ENCODE results near the gene WNK2.
"Not testable (repeated sequence)": the region's sequence is repeated elsewhere in the genome, so short reads cannot be mapped to it uniquely, and the experiment has no call there.

WNK2 gene

DNA sequence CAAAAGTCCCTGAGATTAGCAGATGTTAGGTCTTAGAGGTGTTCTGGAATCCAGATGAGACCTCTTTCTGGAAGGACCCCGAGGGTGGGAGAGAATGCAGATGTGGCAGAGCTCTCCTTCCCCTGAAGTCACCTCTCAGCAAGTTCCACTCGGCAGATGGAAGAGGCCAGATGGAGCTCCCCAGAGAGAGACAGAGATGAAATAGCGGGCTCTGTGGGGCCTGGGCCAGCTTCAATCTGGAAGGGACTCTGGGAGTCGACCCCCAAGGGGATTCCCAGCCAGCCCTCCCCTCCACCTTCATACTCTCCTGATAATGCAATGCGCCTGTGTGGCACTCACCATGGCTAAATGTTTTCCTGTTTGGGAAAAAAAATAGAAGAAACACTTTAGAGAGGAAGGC is 60.2 kb downstream of the WNK2 start:
- DNase-seq, result no peak

DNA sequence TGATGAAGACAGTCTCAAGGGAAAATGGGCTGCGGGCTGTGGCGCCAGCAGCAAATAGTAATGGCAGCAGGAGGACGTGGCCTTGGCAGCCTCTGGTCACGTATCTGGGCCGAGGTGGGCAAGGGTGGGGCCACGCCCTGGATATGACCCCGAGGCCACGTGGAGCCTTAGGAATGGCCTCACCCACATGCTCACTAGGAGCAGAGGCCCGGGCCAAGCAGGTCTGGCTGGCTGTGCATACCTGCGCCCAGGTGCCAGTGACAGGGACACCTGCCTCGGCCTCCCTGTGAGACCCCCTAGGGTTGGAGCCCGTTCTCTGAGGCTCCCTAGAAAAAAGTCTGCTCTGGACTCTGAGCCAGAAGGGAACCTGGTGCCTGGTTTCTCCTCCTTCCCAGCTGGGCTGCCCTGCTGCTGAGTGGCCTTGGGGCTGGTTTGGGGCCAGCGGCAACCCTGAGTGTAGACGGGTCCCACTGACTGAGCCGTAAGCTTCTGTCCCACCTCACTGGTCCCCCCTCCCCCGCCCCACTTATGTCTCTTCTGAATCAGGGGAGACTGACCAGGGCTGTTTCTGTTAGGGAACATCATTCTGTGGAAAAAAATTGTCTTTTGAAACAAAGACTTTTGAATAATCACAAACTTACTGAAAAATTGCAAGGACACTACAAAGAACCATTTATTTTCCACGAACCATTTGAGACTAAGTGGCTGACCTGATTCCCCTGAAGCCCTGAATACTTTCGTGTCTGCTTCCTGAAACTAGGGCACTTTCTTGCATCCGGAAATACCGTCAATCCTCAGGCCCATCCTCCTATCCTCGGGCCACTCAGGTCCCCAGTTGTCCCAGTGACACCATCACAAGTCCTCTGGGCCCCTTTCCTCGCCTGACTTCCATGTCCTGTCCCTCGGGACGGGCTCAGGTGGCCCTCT is 60.8 kb downstream of the WNK2 start:
- DNase-seq, result no peak

DNA sequence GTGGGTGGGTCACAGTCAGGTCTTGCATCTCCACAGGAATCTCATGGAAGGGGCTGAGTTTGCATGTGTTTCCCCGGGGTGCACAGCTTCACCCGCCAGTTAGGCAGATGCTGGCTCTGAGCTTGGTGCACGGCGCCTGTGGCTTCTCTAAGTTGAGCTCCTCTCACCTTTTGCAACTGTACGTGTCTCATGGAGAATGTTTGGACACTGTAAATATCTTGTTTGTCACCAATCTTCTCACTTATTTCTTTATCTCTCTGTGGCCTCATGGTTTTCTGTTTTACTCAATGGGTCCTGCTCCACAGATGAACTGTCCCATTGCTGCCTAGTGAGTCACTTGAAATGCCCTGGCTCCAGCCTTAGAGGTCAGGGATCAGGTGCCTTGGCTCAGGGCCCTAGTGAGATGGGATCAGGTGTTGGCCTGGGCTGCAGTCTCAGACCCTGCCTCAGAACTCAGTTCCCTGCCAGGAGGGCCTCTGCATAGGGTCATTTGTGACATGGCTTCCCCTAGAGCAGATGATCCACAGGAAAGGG is 61.6 kb downstream of the WNK2 start:
- DNase-seq, result no peak

- no peak for DNase-seq
These were observed 62.2 kb downstream of the WNK2 start for GRCh38 chr9:93246111-93246510.

- no peak for DNase-seq
These were observed 62.6 kb downstream of the WNK2 start for GRCh38 chr9:93246526-93246925.

GRCh38 chr9:93247099-93247865 is 63.3 kb downstream of the WNK2 start:
- no peak for DNase-seq

GRCh38 chr9:93247892-93248291 is 64.0 kb downstream of the WNK2 start:
- no peak for DNase-seq

DNA sequence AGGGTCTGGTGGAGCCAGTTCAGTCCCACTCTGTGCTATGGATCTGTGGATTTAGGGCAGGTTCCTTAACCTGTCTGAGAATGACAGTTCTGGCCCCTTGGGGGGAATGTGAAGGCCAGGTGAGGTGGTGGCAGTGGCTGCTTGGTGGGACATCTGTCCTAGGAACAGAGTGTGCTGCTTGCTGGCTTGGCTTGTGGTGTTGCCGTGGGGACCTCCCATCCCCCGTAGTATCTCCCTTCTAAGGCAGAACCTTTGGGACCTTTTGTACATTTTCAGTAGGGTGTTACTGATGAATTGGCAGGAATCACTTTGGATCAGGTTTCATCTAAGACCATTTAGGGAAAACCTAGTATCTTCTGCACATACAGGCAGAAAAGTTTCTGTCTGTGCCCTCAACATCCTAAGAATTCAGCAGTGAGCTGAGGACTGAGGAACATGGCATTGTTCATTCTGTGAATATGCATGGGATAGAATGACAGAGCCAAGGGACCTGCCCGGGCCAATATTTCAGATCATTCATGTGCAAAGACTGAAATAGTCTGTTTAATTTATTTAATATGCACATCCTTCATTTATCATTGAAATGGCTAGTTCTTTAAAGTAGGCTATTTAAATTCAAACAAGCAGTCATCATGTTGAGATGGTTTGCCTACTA is 64.6 kb downstream of the WNK2 start:
- no peak for DNase-seq

- DNase-seq, result no peak
These were observed 66.2 kb downstream of the WNK2 start for GRCh38 chr9:93250185-93250584.

- DNase-seq, result not testable (repeated sequence)
These were observed 67.4 kb downstream of the WNK2 start for GRCh38 chr9:93251309-93251708.

- DNase-seq, result no peak
These were observed 68.3 kb downstream of the WNK2 start for GRCh38 chr9:93252116-93252780.

DNA sequence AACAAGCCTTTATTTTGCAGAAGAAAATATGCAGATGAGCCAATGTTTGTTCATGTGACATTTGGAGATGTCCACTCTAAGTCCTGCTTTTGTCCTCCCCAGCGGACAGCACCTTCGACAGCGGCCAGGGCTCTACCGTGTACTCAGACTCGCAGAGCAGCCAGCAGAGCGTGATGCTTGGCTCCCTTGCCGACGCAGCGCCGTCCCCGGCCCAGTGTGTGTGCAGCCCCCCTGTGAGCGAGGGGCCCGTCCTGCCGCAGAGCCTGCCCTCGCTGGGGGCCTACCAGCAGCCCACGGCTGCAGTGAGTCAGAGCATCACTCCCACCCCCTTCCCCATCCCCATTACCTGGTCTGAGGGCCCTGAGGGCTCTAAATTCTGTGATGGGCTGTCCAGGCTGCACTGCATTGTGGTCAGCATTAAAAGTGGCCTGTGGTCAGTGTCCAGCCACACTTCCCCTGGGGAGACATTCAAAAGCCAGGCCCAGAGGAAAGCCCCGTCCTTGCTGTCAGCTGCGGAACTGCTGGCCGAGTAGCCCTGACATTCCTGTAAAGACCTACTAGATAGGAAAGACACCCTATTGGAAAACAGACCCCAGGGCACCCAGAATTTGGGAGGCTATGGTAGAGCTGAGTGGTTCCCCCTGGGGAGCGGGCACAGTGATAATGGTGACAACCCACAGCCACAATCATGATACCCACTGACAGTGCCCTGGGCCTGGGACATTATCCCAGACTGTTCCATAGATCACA is 69.0 kb downstream of the WNK2 start:
- no peak for DNase-seq

- no peak for DNase-seq
These were observed 69.7 kb downstream of the WNK2 start for GRCh38 chr9:93253633-93254032.

DNA sequence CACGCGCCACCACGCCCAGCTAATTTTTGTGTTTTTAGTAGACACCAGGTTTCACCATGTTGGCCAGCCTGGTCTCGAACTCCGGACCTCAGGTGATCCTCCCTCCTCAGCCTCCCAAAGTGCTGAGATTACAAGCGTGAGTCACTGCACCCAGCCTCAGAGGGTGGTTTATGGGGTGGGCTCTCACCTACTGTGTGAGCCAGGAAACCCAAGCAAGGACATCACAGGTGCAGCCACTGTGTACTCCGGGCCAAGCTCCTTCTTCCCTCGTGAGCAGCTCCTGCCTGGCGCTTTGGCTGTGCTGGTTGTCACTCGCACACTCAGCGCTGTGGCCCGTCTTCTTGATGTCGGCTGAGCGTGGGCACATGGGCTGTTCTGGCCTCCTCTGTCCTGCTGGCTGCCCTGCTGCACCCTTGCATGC is 70.1 kb downstream of the WNK2 start:
- DNase-seq, result no peak

DNA sequence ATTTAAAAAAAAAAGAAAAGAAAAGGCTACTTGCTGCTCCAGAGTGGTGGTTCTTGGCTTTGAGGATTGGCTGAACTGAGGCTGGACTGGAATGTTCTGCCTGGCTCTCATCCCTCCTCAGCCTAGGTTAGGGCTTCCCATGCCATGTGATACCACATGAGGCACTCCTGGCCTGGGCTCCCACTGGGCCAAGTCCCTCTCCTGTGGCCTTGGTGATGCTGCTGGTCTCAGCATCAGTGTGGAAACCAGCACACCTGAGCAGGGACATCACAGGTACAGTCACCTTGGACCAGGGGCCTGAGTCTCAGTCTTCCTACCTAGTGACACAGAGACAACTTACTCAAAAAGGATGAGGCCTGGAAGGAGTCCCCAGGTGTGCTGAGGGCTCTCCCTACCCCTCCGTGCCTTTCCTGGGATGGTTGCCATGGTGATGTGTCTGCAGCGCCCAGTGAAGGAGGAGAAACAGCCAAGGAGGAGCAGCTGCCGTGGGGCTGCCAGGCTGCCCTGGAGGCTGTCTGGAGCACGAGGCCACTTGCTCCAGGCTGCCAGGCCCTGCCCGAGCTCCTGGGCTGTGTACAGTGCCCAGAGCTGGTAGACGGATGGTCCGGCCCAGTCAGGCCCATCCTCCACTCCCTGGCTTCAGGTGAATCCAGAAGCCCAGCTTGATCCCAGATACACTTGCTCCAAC is 71.0 kb downstream of the WNK2 start:
- no peak for DNase-seq

- DNase-seq, result no peak
These were observed 71.5 kb downstream of the WNK2 start for GRCh38 chr9:93255494-93255867.

GRCh38 chr9:93255994-93256877 is 72.3 kb downstream of the WNK2 start:
- DNase-seq, result no peak

DNA sequence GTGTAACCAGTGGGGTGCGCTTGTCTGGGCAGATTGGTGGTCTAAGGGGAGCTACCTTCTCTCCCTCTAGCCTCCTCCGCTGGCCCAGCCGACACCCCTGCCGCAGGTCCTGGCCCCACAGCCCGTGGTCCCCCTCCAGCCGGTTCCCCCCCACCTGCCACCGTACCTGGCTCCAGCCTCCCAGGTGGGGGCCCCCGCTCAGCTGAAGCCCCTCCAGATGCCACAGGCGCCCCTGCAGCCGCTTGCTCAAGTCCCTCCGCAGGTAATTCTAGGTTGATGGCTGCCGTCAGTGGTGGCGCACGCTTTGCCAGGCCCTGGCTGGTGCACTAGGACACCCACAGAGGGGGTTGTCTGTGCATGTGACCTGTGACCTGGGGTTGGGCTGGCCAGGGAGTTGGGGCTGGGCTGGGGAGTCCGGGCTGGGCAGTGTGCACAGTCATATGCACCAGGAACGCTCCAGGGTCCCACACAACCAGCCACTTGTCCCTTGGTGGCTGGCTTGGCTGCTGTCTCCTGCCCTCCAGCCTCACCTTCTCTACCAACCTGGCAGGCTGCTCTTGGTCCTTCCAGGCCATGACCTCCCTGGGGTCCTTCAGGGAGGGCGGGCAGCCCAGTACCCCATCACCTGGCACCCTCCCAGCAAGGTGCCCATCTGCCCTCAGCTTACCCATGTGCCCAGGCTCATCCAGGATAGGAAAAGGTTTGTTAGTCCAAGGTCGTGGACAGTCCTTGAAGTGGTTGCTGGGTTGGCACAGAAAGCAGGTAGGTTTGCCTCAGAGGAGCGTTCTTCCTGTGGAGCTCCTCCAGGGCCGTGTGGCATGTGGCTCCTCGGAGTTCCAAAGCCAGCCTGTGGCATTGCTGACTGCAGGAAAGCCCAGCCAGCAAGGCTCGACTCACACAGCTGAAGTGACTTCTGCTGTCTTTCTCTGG is 73.2 kb downstream of the WNK2 start:
- no peak for DNase-seq

DNA sequence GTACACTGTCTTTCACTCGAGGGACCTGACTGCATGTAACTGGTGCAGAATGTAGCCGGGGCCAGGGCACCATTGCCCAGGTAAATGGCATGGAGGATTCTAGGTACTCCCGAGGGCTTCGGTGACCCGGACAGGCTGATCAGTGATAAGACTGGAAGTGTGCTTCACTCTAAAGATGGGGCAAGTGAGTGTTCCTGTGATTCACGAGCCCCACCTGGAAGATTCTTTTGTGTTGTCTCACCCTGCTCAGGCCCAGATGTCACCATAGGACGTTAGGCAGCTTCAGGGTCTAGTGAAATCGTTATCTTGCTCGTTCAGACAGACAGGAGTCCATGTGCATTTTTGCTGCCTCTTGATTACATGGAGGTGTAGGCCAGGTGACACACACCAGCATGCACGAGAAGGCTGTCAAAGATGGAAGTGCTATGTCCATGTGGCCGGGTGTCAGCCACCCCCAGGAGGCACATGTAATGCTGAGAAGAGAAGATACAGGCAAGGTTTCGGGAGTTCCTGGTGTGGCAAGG is 73.9 kb downstream of the WNK2 start:
- no peak for DNase-seq

Measured in DMS153 (cell line).